ENCODE measurements around the gene HTT-AS. TPM values are rescaled to one million over a fixed set of nuclear protein-coding genes. Genes with fewer than 3 reads are reported as not detected.

Gene HTT-AS
- total RNA-seq, 1 donor from 2014 or later: not detected

DNA sequence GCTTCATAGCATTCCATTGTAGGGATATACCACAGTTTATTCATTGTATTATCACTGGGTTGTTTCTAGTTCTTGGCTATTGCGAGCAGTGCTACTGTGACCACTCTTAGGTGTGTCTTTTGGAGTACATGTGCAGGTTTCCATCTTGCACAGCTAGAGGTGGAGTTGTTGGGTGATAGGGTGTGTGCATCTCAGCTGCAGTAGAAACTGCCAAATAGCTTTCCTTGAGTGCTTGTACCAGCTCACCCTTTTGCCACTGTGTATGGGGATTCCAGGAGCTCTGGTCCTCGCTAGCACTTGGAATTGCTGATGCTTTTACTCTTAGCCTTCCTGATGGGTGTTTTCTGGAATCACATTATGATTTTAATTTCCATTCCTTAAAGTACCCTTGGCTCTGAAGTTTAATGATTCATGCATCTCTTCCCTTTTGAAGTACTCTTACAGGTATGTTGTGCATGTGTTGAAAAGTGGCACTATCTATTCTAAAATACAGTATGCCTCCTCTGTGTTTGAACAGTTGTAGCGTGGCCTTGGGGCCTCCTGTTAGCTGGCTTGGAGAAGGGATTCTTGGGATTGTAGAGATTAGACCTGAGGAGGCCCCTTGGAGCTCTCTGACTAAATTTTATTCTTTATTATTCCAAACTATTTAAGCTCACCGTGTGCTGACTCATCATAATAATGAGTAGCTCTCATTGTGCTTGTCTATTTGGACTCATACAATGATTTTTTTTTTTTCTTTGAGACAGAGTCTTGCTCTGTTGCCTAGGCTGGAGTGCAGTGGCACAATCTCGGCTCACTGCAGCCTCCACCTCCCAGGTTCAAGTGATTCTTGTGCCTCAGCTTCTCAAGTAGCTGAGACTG lies 38.5 kb upstream of the HTT-AS start:
- no peak for TF ChIP-seq CTCF (IDR thresholded peaks at IDR 0.05; ENCODE audit: insufficient read depth, low read length, severe bottlenecking)
- no peak for FAIRE-seq
- H3K36me3 ChIP-seq (ENCODE audit: control insufficient read depth, insufficient read depth, low read length): peaks cover 19% of the 10 kb centered on the region

GRCh38 chr4:3112201-3112600 lies 37.9 kb upstream of the HTT-AS start:
- Histone ChIP-seq H3K36me3 (ENCODE audit: control insufficient read depth, insufficient read depth, low read length) (peaks cover 19% of the 10 kb centered on the region), H3K4me3 (ENCODE audit: low read depth, low read length) (no peak overlapping the region), H3K27me3 (ENCODE audit: control insufficient read depth, insufficient read depth, low read length) (no peaks in the 10 kb centered on the region)
- no peak for FAIRE-seq
- DNase-seq (ENCODE audit: low read depth): no peak
- TF ChIP-seq CTCF (IDR thresholded peaks at IDR 0.05; ENCODE audit: insufficient read depth, low read length, severe bottlenecking): no peak

More for the DNA sequence above, 38.5 kb upstream of the HTT-AS start:
- no peak overlapping the region for H3K4me3 ChIP-seq (ENCODE audit: low read depth, low read length)
- peak; percentile 38 for DNase-seq (ENCODE audit: low read depth)
- no peaks in the 10 kb centered on the region for H3K27me3 ChIP-seq (ENCODE audit: control insufficient read depth, insufficient read depth, low read length)

GRCh38 chr4:3111461-3111860 lies 37.1 kb upstream of the HTT-AS start:
- FAIRE-seq (no peak), DNase-seq (ENCODE audit: low read depth) (peak; percentile 82)
- peaks cover 17% of the 10 kb centered on the region for H3K36me3 ChIP-seq (ENCODE audit: control insufficient read depth, insufficient read depth, low read length)

DNA sequence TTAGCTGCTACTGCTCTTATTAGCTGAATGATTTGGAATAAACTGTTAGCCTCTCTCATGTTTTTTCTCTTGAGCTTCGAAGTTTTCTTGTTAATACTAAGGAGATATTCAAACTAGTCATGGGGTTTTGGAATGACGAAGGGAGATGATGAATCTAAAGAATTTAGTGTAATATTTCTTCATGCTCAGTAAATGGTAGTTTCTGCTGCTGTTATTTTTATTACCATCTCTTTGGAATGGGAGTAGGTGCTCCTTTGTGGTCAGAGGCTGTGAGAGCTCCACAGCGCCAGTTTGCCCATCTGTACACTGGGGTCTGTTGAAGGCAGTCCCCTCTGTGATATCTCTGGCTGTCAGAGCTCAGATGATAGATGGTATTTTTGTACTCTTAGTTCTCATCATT lies 33.9 kb upstream of the HTT-AS start:
- Histone ChIP-seq H3K36me3 (ENCODE audit: control insufficient read depth, insufficient read depth, low read length) (peaks cover 14% of the 10 kb centered on the region), H3K4me3 (ENCODE audit: low read depth, low read length) (no peak overlapping the region), H3K27me3 (ENCODE audit: control insufficient read depth, insufficient read depth, low read length) (no peaks in the 10 kb centered on the region)
- FAIRE-seq: no peak
- TF ChIP-seq CTCF (IDR thresholded peaks at IDR 0.05; ENCODE audit: insufficient read depth, low read length, severe bottlenecking): no peak
- no peak for DNase-seq (ENCODE audit: low read depth)

More at GRCh38 chr4:3111461-3111860, 37.1 kb upstream of the HTT-AS start:
- Histone ChIP-seq H3K27me3 (ENCODE audit: control insufficient read depth, insufficient read depth, low read length) (no peaks in the 10 kb centered on the region), H3K4me3 (ENCODE audit: low read depth, low read length) (no peak overlapping the region)
- TF ChIP-seq CTCF (IDR thresholded peaks at IDR 0.05; ENCODE audit: insufficient read depth, low read length, severe bottlenecking): no peak

DNA sequence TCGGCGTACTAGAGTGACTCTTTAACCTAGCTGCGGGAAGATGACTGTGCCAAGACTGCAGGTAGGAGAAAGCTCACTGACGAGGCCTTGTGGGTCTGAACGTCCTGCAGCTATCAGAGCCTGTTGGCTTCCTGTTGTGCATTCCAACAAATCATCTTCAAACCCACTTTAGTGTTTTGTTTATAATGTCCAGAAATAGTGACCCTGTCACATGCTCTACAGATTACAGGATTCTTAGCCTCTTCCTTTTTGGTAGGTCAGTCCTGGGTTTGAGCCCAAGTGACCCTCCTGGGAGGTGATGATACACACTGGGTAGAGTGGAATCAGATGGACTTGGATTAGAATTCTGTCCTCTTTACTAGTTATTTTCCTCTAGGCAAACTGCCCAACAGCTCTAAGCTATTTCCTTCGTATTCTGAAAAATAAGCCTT lies 33.4 kb upstream of the HTT-AS start:
- no peak for DNase-seq (ENCODE audit: low read depth)
- Histone ChIP-seq H3K27me3 (ENCODE audit: control insufficient read depth, insufficient read depth, low read length) (no peaks in the 10 kb centered on the region), H3K4me3 (ENCODE audit: low read depth, low read length) (no peak overlapping the region), H3K36me3 (ENCODE audit: control insufficient read depth, insufficient read depth, low read length) (peaks cover 15% of the 10 kb centered on the region)
- no peak for TF ChIP-seq CTCF (IDR thresholded peaks at IDR 0.05; ENCODE audit: insufficient read depth, low read length, severe bottlenecking)
- FAIRE-seq: no peak
